OCI-LY3 (cell line): ENCODE measurements around the gene PPP1R9A.

Experiments used
- EZH2phosphoT487 ChIP-seq: fragments of 200-600 bp; shearing (Covaris generic); IDR thresholded peaks from 2 replicates; pipeline ENCODE4 v1.6.1; 2018; ENCODE audit warnings: antibody characterized with exemption, mixed run types, low read depth
- TF ChIP-seq, protein P1 (sequence below): fragments of 200-600, 300-600 bp; sonication (generic); IDR thresholded peaks from 2 replicates; pipeline ENCODE4 v1.5.1; 2014; ENCODE audit warnings: antibody characterized with exemption, low read length, low read depth

DNA sequence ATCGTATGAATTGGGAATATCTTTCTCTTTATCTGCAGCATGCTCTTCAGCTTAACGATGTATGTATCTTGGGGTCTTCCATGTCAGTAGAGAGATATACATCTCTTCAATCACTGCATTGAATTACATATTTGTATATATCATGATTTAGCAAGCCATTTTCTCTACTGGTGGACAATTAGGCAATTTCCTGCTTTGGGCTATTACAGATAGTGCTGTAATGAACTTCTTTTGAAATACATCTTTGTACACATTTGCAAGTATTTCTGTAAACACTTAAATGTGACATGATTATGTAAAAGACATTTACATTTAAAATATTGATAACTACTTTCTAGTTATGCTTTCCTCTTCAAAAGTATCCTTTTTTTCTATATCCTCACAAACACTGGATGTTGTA lies 199.0 kb downstream of the PPP1R9A start:
- TF ChIP-seq, protein P1, sequence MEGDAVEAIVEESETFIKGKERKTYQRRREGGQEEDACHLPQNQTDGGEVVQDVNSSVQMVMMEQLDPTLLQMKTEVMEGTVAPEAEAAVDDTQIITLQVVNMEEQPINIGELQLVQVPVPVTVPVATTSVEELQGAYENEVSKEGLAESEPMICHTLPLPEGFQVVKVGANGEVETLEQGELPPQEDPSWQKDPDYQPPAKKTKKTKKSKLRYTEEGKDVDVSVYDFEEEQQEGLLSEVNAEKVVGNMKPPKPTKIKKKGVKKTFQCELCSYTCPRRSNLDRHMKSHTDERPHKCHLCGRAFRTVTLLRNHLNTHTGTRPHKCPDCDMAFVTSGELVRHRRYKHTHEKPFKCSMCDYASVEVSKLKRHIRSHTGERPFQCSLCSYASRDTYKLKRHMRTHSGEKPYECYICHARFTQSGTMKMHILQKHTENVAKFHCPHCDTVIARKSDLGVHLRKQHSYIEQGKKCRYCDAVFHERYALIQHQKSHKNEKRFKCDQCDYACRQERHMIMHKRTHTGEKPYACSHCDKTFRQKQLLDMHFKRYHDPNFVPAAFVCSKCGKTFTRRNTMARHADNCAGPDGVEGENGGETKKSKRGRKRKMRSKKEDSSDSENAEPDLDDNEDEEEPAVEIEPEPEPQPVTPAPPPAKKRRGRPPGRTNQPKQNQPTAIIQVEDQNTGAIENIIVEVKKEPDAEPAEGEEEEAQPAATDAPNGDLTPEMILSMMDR = no peak
- TF ChIP-seq EZH2phosphoT487 = no peak
